ENCODE results near the gene CMBL.

The CMBL gene

DNA sequence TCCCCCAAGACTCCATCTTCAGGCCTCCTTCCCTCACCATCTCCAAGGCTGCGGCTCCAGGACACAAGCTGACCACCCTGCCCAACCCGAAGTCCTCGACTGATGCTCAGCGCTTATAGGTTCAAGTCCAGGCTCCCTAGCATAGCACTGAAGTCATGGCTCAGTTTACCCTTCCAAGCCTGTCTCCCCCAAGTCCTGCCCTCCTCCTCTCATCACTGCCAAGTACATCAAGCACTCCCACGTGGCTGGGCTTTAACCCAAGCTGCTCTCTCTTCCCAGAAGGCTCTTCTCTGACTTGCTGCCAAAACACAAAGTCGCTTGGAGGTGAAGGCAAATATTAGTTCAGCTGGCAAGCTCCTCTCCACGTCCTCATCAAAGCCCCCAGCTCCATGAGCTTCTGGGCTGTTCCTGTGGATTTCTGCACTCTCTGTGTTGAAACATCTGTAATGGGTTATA is 23.7 kb upstream of the CMBL start:
- H3K4me1 ChIP-seq (ENCODE audit: control insufficient read depth in 1 of 2, insufficient read depth in 2 of 2, low read length in 2 of 2), result peaks cover 6 to 10% of the 10 kb centered on the region in 2 experiments
- no peak overlapping the region for H3K9ac ChIP-seq (ENCODE audit: low read length)
- no peak overlapping the region for H4K91ac ChIP-seq (ENCODE audit: low read depth, low read length)
- no peaks in the 10 kb centered on the region for H3K79me2 ChIP-seq (ENCODE audit: control insufficient read depth, insufficient read depth, low read length, poor library complexity)
- no peak overlapping the region for H2AK5ac ChIP-seq (ENCODE audit: low read length)
- peaks cover 42% of the 10 kb centered on the region for H3K27me3 ChIP-seq (ENCODE audit: insufficient read depth, low read length)
- H4K12ac ChIP-seq (ENCODE audit: low read depth, low read length), result no peak overlapping the region
- no peak overlapping the region for H2BK120ac ChIP-seq (ENCODE audit: insufficient read depth, low read length, poor library complexity)
- H3K4ac ChIP-seq (ENCODE audit: low read depth, low read length), result no peak overlapping the region
- no peak overlapping the region for H3K4me2 ChIP-seq (ENCODE audit: low read length)
- H3K27ac ChIP-seq (ENCODE audit: low read depth, low read length), result no peak overlapping the region
- H3K9me3 ChIP-seq (ENCODE audit: insufficient read depth, low read depth, low read length), result peaks cover 4% of the 10 kb centered on the region
- H3K36me3 ChIP-seq (ENCODE audit: control insufficient read depth in 1 of 2, insufficient read depth in 2 of 2, low read length in 2 of 2), result no peaks in the 10 kb centered on the region
- no peak overlapping the region for H4K8ac ChIP-seq (ENCODE audit: low read depth, low read length)
- no peak overlapping the region for H3K14ac ChIP-seq (ENCODE audit: low read length)
- no peak for DNase-seq
- H2BK12ac ChIP-seq (ENCODE audit: low read length), result no peak overlapping the region
- H3K4me3 ChIP-seq (ENCODE audit: low read depth, low read length), result no peak overlapping the region
- no peaks in the 10 kb centered on the region for H3K79me1 ChIP-seq (ENCODE audit: low read length)
- no peak overlapping the region for H3K23ac ChIP-seq (ENCODE audit: low read length)
- WGBS (ENCODE audit: extremely low coverage, insufficient coverage, insufficient read length), result no CpG with 5 or more reads among the region's 7 CpGs
- H2BK5ac ChIP-seq (ENCODE audit: low read depth, low read length, poor library complexity), result no peak overlapping the region
- no peak overlapping the region for H3K18ac ChIP-seq (ENCODE audit: low read length)
- no peak overlapping the region for H2AFZ ChIP-seq (ENCODE audit: insufficient read depth, low read length, poor library complexity)

DNA sequence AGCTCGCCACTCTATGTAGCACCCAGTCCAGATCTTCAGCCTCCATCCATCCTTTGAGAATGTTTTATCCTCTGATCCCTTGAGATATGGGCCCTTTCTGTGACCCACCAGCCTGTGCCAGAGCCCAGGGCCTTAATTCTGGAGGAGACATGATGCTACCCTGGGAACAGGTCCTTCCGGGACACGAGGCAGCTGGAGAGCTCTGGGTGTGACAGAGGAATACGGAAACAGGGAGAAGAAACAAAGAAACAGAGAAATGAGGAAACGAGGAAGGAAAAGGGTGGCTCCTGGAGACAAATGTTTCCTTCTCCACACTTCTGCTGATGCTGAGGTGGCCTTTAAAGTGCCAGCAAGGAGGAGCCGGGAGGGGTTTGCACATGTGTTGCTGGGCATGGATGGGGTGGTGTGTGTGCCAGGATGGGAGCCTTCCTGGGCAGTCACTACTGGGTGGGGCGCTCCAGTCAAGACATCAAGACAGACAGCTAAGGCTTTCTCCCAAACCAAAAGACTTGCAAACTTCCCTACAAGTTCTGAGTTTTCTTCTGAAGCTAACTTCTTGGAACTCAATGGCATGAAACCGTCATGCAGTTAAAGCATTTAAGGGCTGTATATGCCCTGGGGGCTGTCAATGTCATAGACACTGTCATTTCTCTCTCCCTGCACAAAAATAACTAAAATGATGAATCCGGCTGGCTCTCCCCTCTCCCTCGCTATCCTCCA is 23.0 kb upstream of the CMBL start:
- Histone ChIP-seq H3K9ac (ENCODE audit: low read length) (no peak overlapping the region), H3K79me1 (ENCODE audit: low read length) (no peaks in the 10 kb centered on the region), H4K91ac (ENCODE audit: low read depth, low read length) (no peak overlapping the region), H2BK12ac (ENCODE audit: low read length) (no peak overlapping the region), H3K23ac (ENCODE audit: low read length) (no peak overlapping the region), H3K4me1 (ENCODE audit: control insufficient read depth in 1 of 2, insufficient read depth in 2 of 2, low read length in 2 of 2) (peaks cover 6 to 8% of the 10 kb centered on the region in 2 experiments), H4K8ac (ENCODE audit: low read depth, low read length) (no peak overlapping the region), H3K36me3 (ENCODE audit: control insufficient read depth in 1 of 2, insufficient read depth in 2 of 2, low read length in 2 of 2) (no peaks in the 10 kb centered on the region), H2BK5ac (ENCODE audit: low read depth, low read length, poor library complexity) (no peak overlapping the region), H3K14ac (ENCODE audit: low read length) (no peak overlapping the region), H3K27ac (ENCODE audit: low read depth, low read length) (no peak overlapping the region), H3K79me2 (ENCODE audit: control insufficient read depth, insufficient read depth, low read length, poor library complexity) (no peaks in the 10 kb centered on the region), H4K12ac (ENCODE audit: low read depth, low read length) (no peak overlapping the region), H3K9me3 (ENCODE audit: insufficient read depth, low read depth, low read length) (peaks cover 4% of the 10 kb centered on the region), H2BK120ac (ENCODE audit: insufficient read depth, low read length, poor library complexity) (no peak overlapping the region), H3K18ac (ENCODE audit: low read length) (no peak overlapping the region), H3K4me2 (ENCODE audit: low read length) (no peak overlapping the region), H2AK5ac (ENCODE audit: low read length) (no peak overlapping the region), H3K4me3 (ENCODE audit: low read depth, low read length) (no peak overlapping the region), H3K27me3 (ENCODE audit: insufficient read depth, low read length) (peaks cover 42% of the 10 kb centered on the region), H3K4ac (ENCODE audit: low read depth, low read length) (no peak overlapping the region), H2AFZ (ENCODE audit: insufficient read depth, low read length, poor library complexity) (no peak overlapping the region)
- peak in 1 of 2 donors; percentile 26 for DNase-seq
- WGBS (ENCODE audit: extremely low coverage, insufficient coverage, insufficient read length), result no CpG with 5 or more reads among the region's 10 CpGs

DNA sequence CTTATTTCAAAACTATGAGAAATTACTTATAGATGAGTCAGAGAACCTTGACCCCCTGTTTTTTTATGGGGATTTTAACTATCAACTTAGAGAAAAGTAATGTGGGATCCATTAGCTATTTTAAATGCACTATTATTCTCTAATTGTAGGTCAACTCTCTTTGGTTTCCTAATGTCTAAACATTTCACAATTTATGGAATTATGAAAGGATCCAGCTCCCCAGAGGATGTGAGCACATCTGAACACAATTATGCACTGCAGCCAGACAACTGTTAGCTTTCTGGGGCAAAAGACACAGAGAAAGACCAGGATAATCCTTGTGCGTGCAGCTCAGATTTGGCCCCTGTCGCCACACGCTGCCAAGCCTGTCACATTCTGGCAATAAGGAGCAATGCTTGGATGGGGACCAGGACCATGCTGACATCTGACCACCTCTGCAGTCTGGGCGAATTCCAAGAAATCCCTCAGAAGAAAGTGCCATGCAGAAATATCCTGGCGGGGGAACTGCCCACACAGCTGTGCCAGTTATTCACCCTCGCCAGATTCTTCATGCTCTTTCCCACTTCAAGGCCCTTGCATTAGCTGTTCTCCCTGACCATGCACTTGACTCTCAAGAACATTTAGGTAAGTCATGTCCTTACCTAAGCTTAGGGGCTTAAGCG is 22.2 kb upstream of the CMBL start:
- Histone ChIP-seq H2AK5ac (ENCODE audit: low read length) (no peak overlapping the region), H4K12ac (ENCODE audit: low read depth, low read length) (no peak overlapping the region), H3K79me1 (ENCODE audit: low read length) (no peaks in the 10 kb centered on the region), H3K79me2 (ENCODE audit: control insufficient read depth, insufficient read depth, low read length, poor library complexity) (no peaks in the 10 kb centered on the region), H3K14ac (ENCODE audit: low read length) (no peak overlapping the region), H3K18ac (ENCODE audit: low read length) (no peak overlapping the region), H3K9me3 (ENCODE audit: insufficient read depth, low read depth, low read length) (peaks cover 4% of the 10 kb centered on the region), H2BK120ac (ENCODE audit: insufficient read depth, low read length, poor library complexity) (no peak overlapping the region), H3K27me3 (ENCODE audit: insufficient read depth, low read length) (peaks cover 42% of the 10 kb centered on the region), H2BK5ac (ENCODE audit: low read depth, low read length, poor library complexity) (no peak overlapping the region), H2AFZ (ENCODE audit: insufficient read depth, low read length, poor library complexity) (no peak overlapping the region), H3K9ac (ENCODE audit: low read length) (no peak overlapping the region), H4K8ac (ENCODE audit: low read depth, low read length) (no peak overlapping the region), H3K23ac (ENCODE audit: low read length) (no peak overlapping the region), H3K27ac (ENCODE audit: low read depth, low read length) (no peak overlapping the region), H3K4ac (ENCODE audit: low read depth, low read length) (no peak overlapping the region), H2BK12ac (ENCODE audit: low read length) (no peak overlapping the region), H3K4me2 (ENCODE audit: low read length) (no peak overlapping the region), H3K4me3 (ENCODE audit: low read depth, low read length) (no peak overlapping the region), H3K4me1 (ENCODE audit: control insufficient read depth in 1 of 2, insufficient read depth in 2 of 2, low read length in 2 of 2) (peaks cover 6 to 8% of the 10 kb centered on the region in 2 experiments), H3K36me3 (ENCODE audit: control insufficient read depth in 1 of 2, insufficient read depth in 2 of 2, low read length in 2 of 2) (no peaks in the 10 kb centered on the region), H4K91ac (ENCODE audit: low read depth, low read length) (no peak overlapping the region)
- WGBS (ENCODE audit: extremely low coverage, insufficient coverage, insufficient read length), result no CpG with 5 or more reads among the region's 7 CpGs
- no peak for DNase-seq

DNA sequence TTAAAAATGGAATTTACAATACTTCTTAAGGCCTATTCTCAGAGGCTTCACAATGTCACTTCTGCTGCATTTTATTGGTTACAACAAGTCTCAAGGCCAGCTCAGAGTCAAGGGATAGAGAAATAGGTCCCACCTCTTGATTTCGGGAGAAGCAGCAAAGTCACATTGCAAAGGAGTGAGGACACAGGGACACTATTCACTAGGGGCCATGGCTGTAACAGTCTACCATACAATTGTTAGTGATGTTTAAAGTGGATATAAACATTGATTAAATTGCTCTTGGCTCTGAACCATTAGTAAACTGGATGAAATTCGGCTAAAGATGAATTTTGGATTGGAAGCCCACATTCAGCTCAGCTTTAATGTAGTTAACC is 21.7 kb upstream of the CMBL start:
- no peak overlapping the region for H4K91ac ChIP-seq (ENCODE audit: low read depth, low read length)
- peaks cover 38% of the 10 kb centered on the region for H3K27me3 ChIP-seq (ENCODE audit: insufficient read depth, low read length)
- no peak overlapping the region for H2AK5ac ChIP-seq (ENCODE audit: low read length)
- H3K4me3 ChIP-seq (ENCODE audit: low read depth, low read length), result no peak overlapping the region
- no peak overlapping the region for H3K18ac ChIP-seq (ENCODE audit: low read length)
- H2BK120ac ChIP-seq (ENCODE audit: insufficient read depth, low read length, poor library complexity), result no peak overlapping the region
- no peak overlapping the region for H2BK5ac ChIP-seq (ENCODE audit: low read depth, low read length, poor library complexity)
- H3K4ac ChIP-seq (ENCODE audit: low read depth, low read length), result no peak overlapping the region
- H4K12ac ChIP-seq (ENCODE audit: low read depth, low read length), result no peak overlapping the region
- H3K79me1 ChIP-seq (ENCODE audit: low read length), result no peaks in the 10 kb centered on the region
- no peak overlapping the region for H3K14ac ChIP-seq (ENCODE audit: low read length)
- no peak overlapping the region for H3K23ac ChIP-seq (ENCODE audit: low read length)
- H3K9ac ChIP-seq (ENCODE audit: low read length), result no peak overlapping the region
- H3K79me2 ChIP-seq (ENCODE audit: control insufficient read depth, insufficient read depth, low read length, poor library complexity), result no peaks in the 10 kb centered on the region
- no peak overlapping the region for H2AFZ ChIP-seq (ENCODE audit: insufficient read depth, low read length, poor library complexity)
- no peak overlapping the region for H3K4me2 ChIP-seq (ENCODE audit: low read length)
- no peak overlapping the region for H2BK12ac ChIP-seq (ENCODE audit: low read length)
- WGBS (ENCODE audit: extremely low coverage, insufficient coverage, insufficient read length), result no CpG with 5 or more reads among the region's 2 CpGs
- no peak overlapping the region for H4K8ac ChIP-seq (ENCODE audit: low read depth, low read length)
- no peak overlapping the region for H3K27ac ChIP-seq (ENCODE audit: low read depth, low read length)
- no peaks in the 10 kb centered on the region for H3K36me3 ChIP-seq (ENCODE audit: control insufficient read depth in 1 of 2, insufficient read depth in 2 of 2, low read length in 2 of 2)
- DNase-seq, result no peak
- H3K9me3 ChIP-seq (ENCODE audit: insufficient read depth, low read depth, low read length), result peaks cover 4% of the 10 kb centered on the region
- peaks cover 6 to 8% of the 10 kb centered on the region in 2 experiments for H3K4me1 ChIP-seq (ENCODE audit: control insufficient read depth in 1 of 2, insufficient read depth in 2 of 2, low read length in 2 of 2)

Measured in trophoblast cell (in vitro differentiated cells and primary cell).